ENCODE data around the gene RIMS1.

The RIMS1 gene

GRCh38 chr6:72132427-72132826 lies 246.1 kb downstream of the RIMS1 start:
- Histone ChIP-seq H3K27ac (replicated peaks) (no peak overlapping the region), H3K27me3 (ENCODE audit: insufficient read depth, poor library complexity, severe bottlenecking) (peaks cover 5% of the 10 kb centered on the region), H3K4me3 (replicated peaks; ENCODE audit: insufficient read depth, low read length) (no peak overlapping the region)
- no peak for TF ChIP-seq REST (IDR thresholded peaks at IDR 0.05; ENCODE audit: insufficient replicate concordance, low read depth)
- TF ChIP-seq GABPA (IDR thresholded peaks at IDR 0.05; ENCODE audit: low read depth), result no peak
- TF ChIP-seq POLR2AphosphoS5 (IDR thresholded peaks at IDR 0.05; ENCODE audit: low read depth), result no peak
- TF ChIP-seq SPI1 (IDR thresholded peaks at IDR 0.05; ENCODE audit: borderline replicate concordance, low read depth), result no peak
- no peak for TF ChIP-seq CTCF (IDR thresholded peaks at IDR 0.05; ENCODE audit: insufficient read depth, low read length)
- DNase-seq (ENCODE audit: low read depth in 1 of 2, low spot score in 1 of 2), result no peak

GRCh38 chr6:72132851-72133250 lies 246.5 kb downstream of the RIMS1 start:
- no peak overlapping the region for H3K27ac ChIP-seq (replicated peaks)
- DNase-seq (ENCODE audit: low read depth in 1 of 2, low spot score in 1 of 2), result no peak
- H3K4me3 ChIP-seq (replicated peaks; ENCODE audit: insufficient read depth, low read length), result no peak overlapping the region
- TF ChIP-seq SPI1 (IDR thresholded peaks at IDR 0.05; ENCODE audit: borderline replicate concordance, low read depth) (no peak), POLR2AphosphoS5 (IDR thresholded peaks at IDR 0.05; ENCODE audit: low read depth) (no peak), CTCF (IDR thresholded peaks at IDR 0.05; ENCODE audit: insufficient read depth, low read length) (no peak), REST (IDR thresholded peaks at IDR 0.05; ENCODE audit: insufficient replicate concordance, low read depth) (no peak), GABPA (IDR thresholded peaks at IDR 0.05; ENCODE audit: low read depth) (no peak)
- H3K27me3 ChIP-seq (ENCODE audit: insufficient read depth, poor library complexity, severe bottlenecking), result peaks cover 5% of the 10 kb centered on the region

GRCh38 chr6:72133324-72133723 lies 247.0 kb downstream of the RIMS1 start:
- no peak for TF ChIP-seq CTCF (IDR thresholded peaks at IDR 0.05; ENCODE audit: insufficient read depth, low read length)
- no peak for TF ChIP-seq GABPA (IDR thresholded peaks at IDR 0.05; ENCODE audit: low read depth)
- TF ChIP-seq POLR2AphosphoS5 (IDR thresholded peaks at IDR 0.05; ENCODE audit: low read depth), result no peak
- TF ChIP-seq REST (IDR thresholded peaks at IDR 0.05; ENCODE audit: insufficient replicate concordance, low read depth), result no peak
- TF ChIP-seq SPI1 (IDR thresholded peaks at IDR 0.05; ENCODE audit: borderline replicate concordance, low read depth), result no peak
- Histone ChIP-seq H3K4me3 (replicated peaks; ENCODE audit: insufficient read depth, low read length) (no peak overlapping the region), H3K27ac (replicated peaks) (no peak overlapping the region), H3K27me3 (ENCODE audit: insufficient read depth, poor library complexity, severe bottlenecking) (peaks cover 5% of the 10 kb centered on the region)
- no peak for DNase-seq (ENCODE audit: low read depth in 1 of 2, low spot score in 1 of 2)
